GM21786 (cell line): Measurements from ENCODE around the gene DNM3.

ENCODE experiments used
- ATAC-seq: cut with Tn5 transposase; IDR thresholded peaks from one replicate; pipeline ENCODE4 v1.9.1; 2021; ENCODE audit not compliant: unreplicated experiment

The DNM3 gene

GRCh38 chr1:171966426-171967220 is 125.3 kb downstream of the DNM3 start:
- ATAC-seq, result no peak

- no peak for ATAC-seq
Observed at GRCh38 chr1:171969226-171969625, 127.9 kb downstream of the DNM3 start.

- no peak for ATAC-seq
Observed at GRCh38 chr1:171969813-171970212, 128.5 kb downstream of the DNM3 start.

- ATAC-seq, result no peak
Observed at GRCh38 chr1:171972846-171973245, 131.5 kb downstream of the DNM3 start.

GRCh38 chr1:171973421-171973820 is 132.1 kb downstream of the DNM3 start:
- no peak for ATAC-seq

GRCh38 chr1:171981303-171981702 is 140.0 kb downstream of the DNM3 start:
- no peak for ATAC-seq

- ATAC-seq, result no peak
Observed at GRCh38 chr1:171983584-171983983, 142.3 kb downstream of the DNM3 start.

- ATAC-seq, result no peak
Observed at GRCh38 chr1:171984262-171984661, 143.0 kb downstream of the DNM3 start.

- ATAC-seq, result no peak
Observed at GRCh38 chr1:171984850-171985485, 143.7 kb downstream of the DNM3 start.

GRCh38 chr1:171985639-171986038 is 144.3 kb downstream of the DNM3 start:
- no peak for ATAC-seq

- ATAC-seq, result no peak
Observed at GRCh38 chr1:171988243-171988885, 147.1 kb downstream of the DNM3 start.

- ATAC-seq, result no peak
Observed at GRCh38 chr1:171990371-171990770, 149.1 kb downstream of the DNM3 start.

GRCh38 chr1:171994293-171994692 is 153.0 kb downstream of the DNM3 start:
- no peak for ATAC-seq

- ATAC-seq, result no peak
Observed at GRCh38 chr1:171995573-171995972, 154.3 kb downstream of the DNM3 start.

GRCh38 chr1:171997936-171998335 is 156.6 kb downstream of the DNM3 start:
- ATAC-seq, result no peak

GRCh38 chr1:171998711-171999110 is 157.4 kb downstream of the DNM3 start:
- ATAC-seq, result no peak

GRCh38 chr1:171999756-172000155 is 158.5 kb downstream of the DNM3 start:
- no peak for ATAC-seq

GRCh38 chr1:172001288-172001687 is 160.0 kb downstream of the DNM3 start:
- ATAC-seq, result no peak

GRCh38 chr1:172002725-172003345 is 161.5 kb downstream of the DNM3 start:
- no peak for ATAC-seq

GRCh38 chr1:172003766-172004530 is 162.7 kb downstream of the DNM3 start:
- ATAC-seq, result no peak

- ATAC-seq, result no peak
Observed at GRCh38 chr1:172004671-172005070, 163.4 kb downstream of the DNM3 start.
